DOHH2 (cell line): ENCODE data around the gene C1orf185.

Experiments
- H3F3A ChIP-seq: fragments of 200-600 bp; sonication (generic), shearing (Covaris generic); 2 replicates; pipeline ENCODE4 v1.6.0; 2016; ENCODE audit warnings: antibody characterized with exemption, mild to moderate bottlenecking; ENCODE audit not compliant: control insufficient read depth, insufficient read depth
- H3K27ac ChIP-seq: fragments of 200-600 bp; sonication (generic); 2 replicates; pipeline ENCODE4 v1.5.1; 2014; ENCODE audit warnings: low read depth, mild to moderate bottlenecking, low read length, moderate library complexity
- H3K27me3 ChIP-seq: fragments of 200-600 bp; sonication (generic); 2 replicates; pipeline ENCODE4 v1.6.1; 2014; ENCODE audit warnings: mild to moderate bottlenecking, low read length, mixed read lengths; ENCODE audit not compliant: control insufficient read depth
- H3K36me3 ChIP-seq: fragments of 200-600 bp; sonication (generic); 2 replicates; pipeline ENCODE4 v1.6.1; 2014; ENCODE audit warnings: mild to moderate bottlenecking, low read length, moderate library complexity, mixed read lengths; ENCODE audit not compliant: control insufficient read depth
- H3K4me1 ChIP-seq: fragments of 200-600 bp; sonication (generic); 2 replicates; pipeline ENCODE4 v1.6.1; 2014; ENCODE audit warnings: mild to moderate bottlenecking, low read length, mixed read lengths; ENCODE audit not compliant: control insufficient read depth
- H3K4me2 ChIP-seq: fragments of 200-600 bp; sonication (generic); 2 replicates; pipeline ENCODE4 v1.6.0; 2014; ENCODE audit warnings: mild to moderate bottlenecking, low read length, moderate library complexity
- H3K4me3 ChIP-seq: fragments of 200-600 bp; sonication (generic); 2 replicates; pipeline ENCODE4 v1.5.1; 2014; ENCODE audit warnings: mild to moderate bottlenecking, low read length, mixed read lengths
- H3K79me2 ChIP-seq: fragments of 200-600 bp; sonication (generic); 2 replicates; pipeline ENCODE4 v1.6.1; 2014; ENCODE audit warnings: mild to moderate bottlenecking, low read length, mixed read lengths; ENCODE audit not compliant: control insufficient read depth
- H3K9me2 ChIP-seq: fragments of 200-600 bp; sonication (generic); replicated peaks from 2 replicates; pipeline ENCODE4 v1.6.1; 2014; ENCODE audit warnings: mild to moderate bottlenecking, low read length, mixed read lengths; ENCODE audit not compliant: control insufficient read depth
- H3K9me3 ChIP-seq: fragments of 200-600 bp; sonication (generic); 2 replicates; pipeline ENCODE4 v1.6.1; 2014; ENCODE audit warnings: antibody characterized with exemption, low read length, mixed read lengths; ENCODE audit not compliant: control insufficient read depth, insufficient read depth
- H4K20me1 ChIP-seq: fragments of 200-600 bp; sonication (generic); 2 replicates; pipeline ENCODE4 v1.6.0; 2014; ENCODE audit warnings: low read depth, mild to moderate bottlenecking, antibody characterized with exemption, low read length, moderate library complexity; ENCODE audit not compliant: control insufficient read depth, insufficient read depth
- EZH2phosphoT487 ChIP-seq: fragments of 200-600 bp; sonication (generic); IDR thresholded peaks from 2 replicates; pipeline ENCODE4 v1.6.1; 2017; ENCODE audit warnings: borderline replicate concordance, mild to moderate bottlenecking, antibody characterized with exemption, low read length, moderate library complexity, mixed read lengths
- TF ChIP-seq, protein P1 (sequence below): fragments of 200-600 bp; sonication (generic); IDR thresholded peaks from one replicate; pipeline ENCODE4 v1.5.1; 2014; ENCODE audit warnings: antibody characterized with exemption, mild to moderate bottlenecking, low read depth, low read length; ENCODE audit not compliant: poor library complexity, severe bottlenecking

Gene C1orf185

GRCh38 chr1:51101976-51102375, at the start of gene C1orf185:
C1orf185 (plus strand) TSS chr1:51102228; CDS start chr1:51102234, 6 bp downstream.
- no peak within 1 kb of the TSS for H3K4me3 ChIP-seq
- H3K9me3 ChIP-seq: no peaks in the 10 kb centered on the region
- no peaks in the 10 kb centered on the region for H3K4me1 ChIP-seq
- no peaks in the 10 kb centered on the region for H3F3A ChIP-seq
- no peaks in the 10 kb centered on the region for H3K9me2 ChIP-seq
- no peaks in the 10 kb centered on the region for H3K79me2 ChIP-seq
- no peak within 1 kb of the TSS for H3K4me2 ChIP-seq
- H3K27me3 ChIP-seq: 0 out of 2 replicates have a peak, but pooled peaks cover 4% of the 10 kb centered on the region
- TF ChIP-seq, protein P1, sequence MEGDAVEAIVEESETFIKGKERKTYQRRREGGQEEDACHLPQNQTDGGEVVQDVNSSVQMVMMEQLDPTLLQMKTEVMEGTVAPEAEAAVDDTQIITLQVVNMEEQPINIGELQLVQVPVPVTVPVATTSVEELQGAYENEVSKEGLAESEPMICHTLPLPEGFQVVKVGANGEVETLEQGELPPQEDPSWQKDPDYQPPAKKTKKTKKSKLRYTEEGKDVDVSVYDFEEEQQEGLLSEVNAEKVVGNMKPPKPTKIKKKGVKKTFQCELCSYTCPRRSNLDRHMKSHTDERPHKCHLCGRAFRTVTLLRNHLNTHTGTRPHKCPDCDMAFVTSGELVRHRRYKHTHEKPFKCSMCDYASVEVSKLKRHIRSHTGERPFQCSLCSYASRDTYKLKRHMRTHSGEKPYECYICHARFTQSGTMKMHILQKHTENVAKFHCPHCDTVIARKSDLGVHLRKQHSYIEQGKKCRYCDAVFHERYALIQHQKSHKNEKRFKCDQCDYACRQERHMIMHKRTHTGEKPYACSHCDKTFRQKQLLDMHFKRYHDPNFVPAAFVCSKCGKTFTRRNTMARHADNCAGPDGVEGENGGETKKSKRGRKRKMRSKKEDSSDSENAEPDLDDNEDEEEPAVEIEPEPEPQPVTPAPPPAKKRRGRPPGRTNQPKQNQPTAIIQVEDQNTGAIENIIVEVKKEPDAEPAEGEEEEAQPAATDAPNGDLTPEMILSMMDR: no peak
- TF ChIP-seq EZH2phosphoT487: no peak
- no peak within 1 kb of the TSS for H3K27ac ChIP-seq
- H4K20me1 ChIP-seq: no peaks in the 10 kb centered on the region
- H3K36me3 ChIP-seq: no peaks in the 10 kb centered on the region

DNA sequence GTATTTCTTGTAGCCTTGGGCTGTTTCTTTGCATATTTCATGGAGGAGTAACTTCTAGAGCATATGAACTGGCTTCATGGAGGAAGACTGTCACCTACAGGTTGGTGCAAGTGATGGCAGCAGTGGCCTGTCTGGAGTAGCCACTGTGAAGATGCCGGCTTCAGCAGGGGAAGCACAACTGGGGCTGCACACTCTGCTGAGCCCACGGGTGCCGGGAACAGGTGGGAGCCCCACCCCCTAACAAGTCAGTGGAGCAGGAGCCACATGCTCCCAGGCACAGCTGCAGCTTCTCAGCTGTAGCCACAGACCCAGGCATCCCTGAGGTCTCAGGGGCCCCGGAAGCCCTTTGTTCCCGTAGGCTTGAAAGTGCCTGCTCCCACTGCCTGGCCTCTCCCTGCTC, 43.2 kb upstream of the C1orf185 start:
- Histone ChIP-seq H4K20me1 (no peaks in the 10 kb centered on the region), H3K27me3 (no peaks in the 10 kb centered on the region), H3K4me1 (no peaks in the 10 kb centered on the region), H3K9me2 (no peaks in the 10 kb centered on the region), H3K79me2 (no peaks in the 10 kb centered on the region), H3K4me3 (no peak overlapping the region), H3K4me2 (no peak overlapping the region), H3K27ac (no peak overlapping the region), H3F3A (no peaks in the 10 kb centered on the region), H3K9me3 (no peaks in the 10 kb centered on the region), H3K36me3 (no peaks in the 10 kb centered on the region)
- no peak for TF ChIP-seq EZH2phosphoT487
- TF ChIP-seq, protein P1: peak; percentile 58

DNA sequence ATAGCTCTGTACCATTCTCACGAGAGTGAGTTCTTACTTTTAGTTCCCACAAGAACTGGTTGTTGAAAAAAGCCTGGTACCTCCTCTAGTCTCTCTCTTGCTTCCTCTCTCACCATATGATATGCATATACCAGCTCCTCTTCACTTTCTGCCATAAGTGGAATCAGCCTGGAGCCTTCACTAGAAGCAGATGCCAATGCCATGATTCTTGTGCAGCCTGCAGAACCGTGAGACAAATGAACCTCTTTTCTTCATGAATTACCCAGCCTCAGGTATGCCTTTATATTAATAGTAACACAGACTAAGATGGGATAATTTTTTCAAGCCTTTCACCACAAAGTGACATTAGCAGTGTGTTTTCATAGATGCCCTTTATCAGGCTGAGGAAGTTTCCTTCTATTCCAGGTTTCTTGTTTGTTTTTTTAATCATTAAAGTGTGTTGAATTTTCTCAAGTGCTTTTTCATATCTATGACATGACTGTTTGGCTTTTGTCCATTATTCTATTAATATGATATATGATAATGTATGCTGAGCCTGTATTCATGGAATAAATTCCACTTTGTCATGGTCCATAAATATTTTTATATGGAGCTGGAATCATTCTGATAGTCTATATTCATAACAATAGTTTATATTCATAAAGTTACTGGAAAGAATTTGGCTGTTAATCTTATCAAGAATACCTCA, 40.7 kb upstream of the C1orf185 start:
- Histone ChIP-seq H3K36me3 (no peaks in the 10 kb centered on the region), H4K20me1 (no peaks in the 10 kb centered on the region), H3K9me3 (no peaks in the 10 kb centered on the region), H3K79me2 (no peaks in the 10 kb centered on the region), H3F3A (no peaks in the 10 kb centered on the region), H3K27me3 (no peaks in the 10 kb centered on the region), H3K4me1 (no peaks in the 10 kb centered on the region), H3K27ac (no peak overlapping the region), H3K9me2 (no peaks in the 10 kb centered on the region), H3K4me3 (no peak overlapping the region), H3K4me2 (no peak overlapping the region)
- TF ChIP-seq, protein P1: no peak
- TF ChIP-seq EZH2phosphoT487: no peak
